HG02852 (cell line): ENCODE results near the gene SEC22A.

ENCODE experiments used
- ATAC-seq: cut with Tn5 transposase; IDR thresholded peaks from one replicate; pipeline ENCODE4 v1.9.1; 2021; ENCODE audit warnings: mild to moderate bottlenecking, moderate library complexity; ENCODE audit not compliant: unreplicated experiment

The SEC22A gene

DNA sequence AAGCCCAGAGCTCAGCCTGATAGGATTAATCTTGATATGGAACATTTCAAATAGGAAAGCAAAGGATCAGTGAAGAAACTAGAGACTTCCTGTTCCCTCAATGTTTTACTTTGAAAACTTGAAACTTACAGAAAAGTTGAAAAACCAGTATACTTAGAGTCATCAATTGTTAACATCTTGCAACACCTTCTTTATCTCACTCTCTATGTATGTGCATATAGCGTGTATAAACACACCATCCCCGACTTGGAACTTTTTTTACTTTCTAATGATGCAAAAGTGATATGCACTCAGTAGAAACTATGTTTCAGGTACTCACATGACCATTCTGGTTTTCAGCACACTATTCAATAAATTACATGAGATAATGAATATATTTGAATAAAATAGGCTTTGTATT, 60.5 kb downstream of the SEC22A start:
- no peak for ATAC-seq

DNA sequence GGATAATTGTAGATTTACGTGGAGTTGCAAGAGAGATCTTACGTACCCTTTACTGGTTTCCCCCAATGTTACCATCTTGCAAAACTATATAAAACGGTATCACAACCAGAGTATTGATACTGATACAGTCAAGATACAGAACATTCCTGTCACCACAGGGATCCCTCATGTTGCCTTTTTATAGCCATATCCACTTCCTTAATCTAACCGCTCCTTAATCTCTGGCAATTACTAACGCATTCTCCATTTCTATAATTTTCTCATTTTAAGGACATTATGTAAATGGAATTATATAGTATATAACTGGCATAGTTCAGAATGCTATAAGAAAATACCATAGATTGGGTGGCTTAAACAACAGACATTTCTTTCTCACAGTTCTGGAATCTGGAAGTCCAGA, 61.1 kb downstream of the SEC22A start:
- ATAC-seq = no peak

DNA sequence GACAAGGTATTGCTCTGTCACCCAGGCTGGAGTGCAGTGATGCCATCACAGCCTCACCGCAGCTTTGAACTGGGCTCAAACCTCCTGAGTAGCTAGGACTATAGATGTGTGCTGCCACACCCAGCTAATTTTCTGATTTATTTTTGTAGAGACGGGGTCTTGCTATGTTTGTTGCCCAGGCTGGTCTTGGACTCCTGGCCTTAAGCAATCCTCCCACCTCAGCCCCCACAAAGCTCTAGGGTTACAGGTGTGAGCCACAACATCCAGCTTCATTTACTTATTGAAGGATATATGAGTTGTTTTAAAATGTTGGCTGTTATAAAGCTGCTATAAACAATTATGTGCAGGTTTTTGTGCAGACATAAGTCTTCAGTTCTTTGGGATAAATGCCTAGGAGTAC, 62.2 kb downstream of the SEC22A start:
- no peak for ATAC-seq

DNA sequence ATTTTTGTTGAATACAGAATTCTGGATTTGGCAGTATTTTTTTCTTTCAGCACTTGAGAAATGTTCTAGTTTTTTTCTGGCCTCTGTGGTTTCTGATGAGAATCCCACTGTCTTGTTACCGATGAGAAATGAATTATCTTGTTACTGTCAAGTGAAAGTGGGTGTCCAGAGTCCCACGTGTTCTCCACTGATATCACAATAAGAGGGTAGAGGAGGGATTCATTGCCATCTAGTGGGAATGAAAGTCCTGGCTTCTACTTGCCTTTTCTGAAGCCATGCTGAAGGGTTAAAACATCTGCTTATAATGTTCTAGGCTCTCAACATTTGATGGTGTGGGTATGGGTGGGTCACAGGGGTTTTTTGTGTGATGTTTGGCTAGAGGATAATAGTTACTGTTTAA, 66.1 kb downstream of the SEC22A start:
- ATAC-seq = no peak

DNA sequence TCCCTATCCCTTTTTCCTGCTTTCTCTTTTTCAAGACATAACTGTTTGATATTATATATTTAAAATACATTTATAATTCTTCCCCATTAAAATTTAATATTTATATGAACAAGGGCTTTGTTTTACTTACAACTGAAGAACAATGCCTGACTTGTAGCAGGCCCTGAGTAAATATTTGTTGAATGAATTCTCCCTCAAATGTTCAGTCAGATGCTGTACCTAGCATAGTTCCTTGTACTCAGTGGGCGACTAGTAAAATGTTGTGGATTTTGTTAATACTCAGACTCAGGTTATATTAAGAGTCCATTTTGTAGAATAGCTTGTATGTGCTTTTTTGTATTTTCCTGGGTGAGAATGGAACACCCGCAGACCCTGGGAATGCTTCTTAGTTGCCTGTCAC, 69.1 kb downstream of the SEC22A start:
- no peak for ATAC-seq

DNA sequence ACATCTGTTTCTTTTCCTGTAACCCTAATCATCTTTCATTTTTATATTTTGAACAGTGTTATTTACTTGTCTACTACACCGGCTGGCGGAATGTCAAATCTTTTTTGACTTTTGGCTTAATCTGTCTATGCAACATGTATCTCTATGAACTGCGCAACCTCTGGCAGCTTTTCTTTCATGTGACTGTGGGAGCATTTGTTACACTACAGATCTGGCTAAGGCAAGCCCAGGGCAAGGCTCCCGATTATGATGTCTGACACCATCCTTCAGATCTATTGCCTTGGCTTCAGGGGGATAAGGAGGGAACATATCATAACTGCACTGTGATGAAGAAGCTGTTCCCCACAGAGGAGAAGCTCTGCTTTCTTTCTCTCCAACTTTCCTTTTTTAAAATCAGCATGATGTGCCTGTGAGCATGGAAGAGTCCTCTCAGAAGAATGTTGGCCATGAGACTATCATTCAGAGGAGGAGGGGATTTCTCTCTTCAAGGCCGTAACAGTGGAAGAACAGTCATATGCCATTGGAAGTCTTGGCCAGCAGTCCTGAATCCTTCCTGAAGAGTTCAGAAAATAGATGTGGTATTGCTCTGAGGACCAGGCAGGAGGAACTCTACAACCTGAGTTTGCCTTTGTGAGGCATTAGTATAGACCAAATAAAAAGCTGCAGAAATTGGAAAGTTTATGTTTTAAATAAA, 69.9 kb downstream of the SEC22A start:
- ATAC-seq = no peak

DNA sequence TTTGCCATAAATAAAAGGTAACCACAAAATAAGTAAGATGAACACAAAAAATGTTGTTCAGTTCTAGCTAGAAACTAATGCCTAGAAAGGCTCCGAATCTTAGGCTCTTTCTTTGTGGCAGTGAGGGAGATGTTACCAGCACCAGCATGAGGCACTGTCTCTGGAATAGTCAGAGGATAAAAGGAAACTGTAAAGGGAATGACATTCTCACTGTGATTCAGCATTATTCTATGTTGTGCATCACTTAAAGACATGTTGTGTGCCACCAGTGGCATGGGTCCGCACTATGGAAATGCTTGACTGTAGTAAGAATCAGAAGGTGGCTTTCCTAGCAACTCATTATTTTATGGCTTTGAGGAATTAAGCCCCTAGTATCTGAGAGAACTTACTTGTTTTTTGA, 70.8 kb downstream of the SEC22A start:
- no peak for ATAC-seq

DNA sequence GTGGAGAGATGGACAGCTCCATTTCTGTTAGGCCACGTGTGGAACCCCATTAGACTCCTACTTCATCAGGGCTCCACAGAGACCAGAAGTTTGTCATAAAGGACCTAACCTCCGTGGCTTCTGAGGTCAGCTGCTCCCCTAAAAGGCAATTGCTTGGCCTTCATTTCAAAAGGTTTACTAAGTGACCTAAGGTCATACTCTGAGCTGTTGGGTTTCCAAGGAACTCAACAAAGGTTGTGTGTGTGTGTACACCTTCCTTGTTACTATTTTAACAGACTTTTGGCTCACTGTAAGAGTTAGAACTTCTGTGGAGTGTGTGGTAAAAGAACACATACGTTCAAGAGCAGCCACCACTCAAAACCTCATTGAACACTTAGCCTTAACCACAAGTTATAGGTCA, 73.9 kb downstream of the SEC22A start:
- no peak for ATAC-seq

DNA sequence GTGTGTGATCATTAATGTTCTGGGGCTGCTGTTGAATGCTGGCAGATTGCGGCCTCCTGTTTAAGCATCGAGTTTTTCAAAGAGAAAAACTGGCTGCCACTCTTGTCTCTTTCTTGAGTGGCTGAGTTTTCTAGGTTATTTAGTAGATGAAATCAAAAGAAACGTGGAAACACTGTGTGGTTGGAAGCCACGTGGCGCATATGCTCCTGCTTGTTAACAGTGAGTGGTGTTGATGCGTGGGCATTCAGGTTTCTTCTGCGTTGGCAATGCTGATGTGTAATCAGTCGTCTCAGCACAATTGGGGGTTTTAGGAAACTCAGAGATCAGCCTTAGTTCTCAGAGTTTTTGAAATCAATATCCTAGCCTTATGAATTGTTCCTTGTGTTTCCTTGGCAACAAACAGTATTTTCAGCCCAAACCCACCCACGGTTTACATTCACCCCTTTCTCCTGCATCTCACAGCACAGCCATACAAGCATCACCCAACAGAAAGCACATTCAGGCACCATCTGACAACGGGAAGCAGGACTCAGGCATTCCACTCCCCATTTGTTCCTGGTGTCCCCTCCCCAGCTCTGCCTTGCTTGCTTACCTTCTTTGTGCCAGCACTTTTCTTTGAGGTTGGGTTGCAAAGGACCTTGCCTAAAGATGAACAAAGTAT, 74.7 kb downstream of the SEC22A start:
- no peak for ATAC-seq

DNA sequence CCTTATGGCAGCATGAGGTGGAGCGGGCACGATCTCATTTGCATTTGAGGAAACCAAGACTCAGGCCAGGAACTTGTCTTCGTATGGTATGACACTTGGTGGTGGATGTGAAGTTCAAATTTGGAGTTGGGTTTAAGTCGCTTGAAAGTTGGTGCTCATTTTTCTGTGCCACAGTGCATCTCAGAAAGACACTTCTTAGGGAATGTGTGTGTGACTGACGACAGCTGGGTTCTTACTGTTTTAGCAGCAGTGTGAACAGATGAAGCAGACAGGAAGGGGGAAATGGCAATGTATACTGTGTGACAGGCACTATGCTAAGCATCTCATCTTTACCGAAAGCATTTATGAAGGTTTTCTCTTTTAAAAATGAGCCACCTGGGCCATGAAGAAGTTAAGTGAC, 75.4 kb downstream of the SEC22A start:
- ATAC-seq = no peak

DNA sequence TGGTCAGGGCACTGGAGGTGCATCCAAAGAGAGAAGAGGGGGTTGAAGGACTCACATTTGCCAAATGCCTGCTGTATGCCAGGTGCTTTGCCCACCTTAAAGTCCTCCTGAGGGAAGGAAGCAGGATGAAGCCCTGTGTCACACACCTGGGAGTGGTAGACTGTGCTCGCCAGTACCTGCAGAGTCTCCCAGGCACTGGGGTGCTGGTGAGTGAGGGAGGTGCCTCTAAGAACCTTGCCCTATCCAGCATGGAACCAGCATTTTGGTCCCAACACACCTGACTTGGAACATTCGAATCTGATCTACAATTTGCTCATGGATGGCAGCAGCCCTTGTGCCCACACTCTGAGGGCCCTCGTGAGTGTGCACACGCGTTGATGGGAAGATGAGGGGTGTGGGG, 76.7 kb downstream of the SEC22A start:
- no peak for ATAC-seq

DNA sequence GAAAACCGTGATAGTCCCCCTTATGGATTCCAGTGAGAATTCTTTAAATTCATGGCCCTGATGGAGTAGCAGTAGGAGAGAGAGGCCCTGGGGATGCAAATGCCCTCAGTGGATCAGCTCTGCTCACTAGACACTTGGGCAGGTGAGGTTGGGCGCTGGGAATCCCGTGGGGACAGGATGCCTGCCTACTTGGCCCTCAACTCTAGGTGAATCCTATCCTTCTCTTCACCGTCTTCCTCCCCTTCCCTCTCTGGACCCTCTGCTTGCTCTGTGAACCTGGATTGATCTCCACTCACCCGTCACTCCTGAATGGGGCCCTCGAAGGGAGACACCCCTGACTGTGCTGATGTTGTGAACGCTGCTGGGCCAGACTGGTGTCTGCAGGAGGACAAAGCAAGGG, 77.4 kb downstream of the SEC22A start:
- no peak for ATAC-seq

DNA sequence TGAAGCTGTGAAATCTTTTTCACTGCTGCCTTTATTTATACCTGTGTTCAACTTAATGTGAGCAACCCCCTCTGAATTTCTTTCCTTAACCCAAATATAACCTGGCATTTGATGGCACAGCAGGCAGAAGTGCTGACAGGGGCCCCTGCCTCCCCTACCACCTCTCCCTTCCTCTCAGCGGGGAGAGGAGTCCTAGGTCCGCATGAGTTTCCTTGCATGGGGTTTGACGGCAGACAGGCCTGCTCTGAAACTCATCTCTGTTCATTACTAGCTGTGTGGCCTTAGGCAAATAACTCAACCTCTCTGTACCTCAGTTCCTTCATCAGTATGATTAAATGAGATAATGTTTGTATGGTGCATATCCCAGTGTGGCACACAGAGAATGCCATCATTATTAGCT, 79.7 kb downstream of the SEC22A start:
- no peak for ATAC-seq

DNA sequence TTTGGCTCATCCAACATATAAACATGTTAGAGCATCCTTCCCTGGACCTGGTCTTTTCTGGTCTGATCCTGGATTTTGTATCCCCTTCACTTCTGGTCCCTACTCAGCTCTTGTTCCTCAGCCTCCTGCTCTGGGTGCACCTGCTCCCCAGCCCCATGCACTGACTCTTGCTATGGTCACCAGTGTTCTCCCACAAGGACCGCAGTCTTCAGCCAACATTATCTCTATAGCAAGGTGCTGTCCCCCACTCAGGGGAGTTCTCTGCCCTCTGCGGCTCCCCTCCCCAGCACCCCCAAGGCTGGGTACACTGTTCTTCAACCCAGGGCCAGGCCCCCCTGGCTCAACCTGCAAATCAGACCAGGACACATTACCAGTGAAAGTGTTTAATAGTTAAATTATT, 80.2 kb downstream of the SEC22A start:
- no peak for ATAC-seq

DNA sequence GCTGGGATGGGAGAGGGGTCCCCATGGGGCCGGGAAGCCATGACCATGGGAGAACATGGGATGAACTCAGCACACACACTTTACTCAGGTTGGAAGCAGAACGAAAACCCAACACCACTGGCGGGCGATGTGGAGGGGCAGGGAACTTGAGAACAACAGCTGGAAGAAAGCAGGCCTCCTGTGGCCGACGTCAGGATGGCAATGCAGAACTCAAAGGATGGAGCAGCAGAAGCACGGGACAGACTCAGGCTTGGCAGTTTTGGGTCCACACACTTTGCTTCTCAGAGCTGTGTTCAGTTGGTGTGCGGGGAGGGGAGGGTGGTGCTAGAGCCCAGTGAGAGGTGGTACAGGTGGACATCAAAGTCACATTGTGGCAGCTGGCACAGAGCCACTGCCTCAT, 80.7 kb downstream of the SEC22A start:
- no peak for ATAC-seq

DNA sequence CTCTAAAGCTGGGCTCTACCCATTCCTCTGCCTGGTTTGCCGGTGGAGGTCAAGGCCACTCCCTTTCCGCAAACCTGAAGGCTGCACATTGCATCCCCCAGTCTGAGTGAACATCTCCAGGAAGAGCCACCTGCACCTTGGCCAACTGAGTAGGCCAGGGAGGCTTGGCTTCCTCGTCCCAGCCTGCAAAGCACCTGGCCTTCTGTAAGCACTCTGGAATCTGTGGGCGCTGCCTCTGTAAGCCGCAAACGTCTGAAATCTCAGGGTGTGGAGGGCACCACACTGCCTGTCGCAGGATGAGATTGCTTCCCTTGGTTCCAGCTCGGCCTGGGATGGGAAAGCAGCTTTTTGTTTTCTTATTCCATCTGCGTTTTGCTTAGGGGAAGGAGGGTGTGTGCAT, 81.3 kb downstream of the SEC22A start:
- no peak for ATAC-seq

DNA sequence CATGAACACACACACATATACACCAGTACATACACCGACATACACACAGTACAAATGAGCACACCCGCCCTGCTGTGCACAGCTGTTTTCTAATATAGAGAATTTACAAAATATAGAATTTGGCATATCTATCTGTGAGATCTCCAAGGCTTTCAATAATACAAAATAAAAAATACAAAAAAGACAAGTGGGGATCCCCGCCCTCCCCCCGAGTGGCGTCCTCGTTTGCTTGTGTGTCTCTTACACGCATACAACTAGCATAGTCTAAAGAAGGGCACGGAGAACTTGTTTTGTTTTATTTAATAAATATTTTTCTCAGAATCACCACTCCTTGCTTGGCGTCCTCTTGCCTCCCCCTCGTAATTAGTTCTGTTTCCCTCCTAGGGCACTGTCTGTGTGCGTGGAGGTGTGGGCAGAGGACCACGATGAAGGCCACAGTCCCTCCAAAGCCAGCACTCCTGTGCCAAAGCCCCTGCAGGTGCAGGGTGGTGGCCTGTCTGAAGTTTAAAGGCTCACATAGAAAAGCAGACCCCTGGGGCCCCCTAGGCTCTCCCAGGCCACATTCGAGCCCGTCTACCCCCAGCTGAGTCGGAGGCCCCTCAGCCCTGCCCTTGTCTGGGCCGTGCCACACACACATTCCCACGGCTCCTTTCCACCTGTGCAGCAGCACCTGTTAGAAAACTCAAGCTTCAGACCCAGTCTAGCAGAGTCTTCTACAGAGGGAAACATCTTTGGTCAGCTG, 82.1 kb downstream of the SEC22A start:
- no peak for ATAC-seq

DNA sequence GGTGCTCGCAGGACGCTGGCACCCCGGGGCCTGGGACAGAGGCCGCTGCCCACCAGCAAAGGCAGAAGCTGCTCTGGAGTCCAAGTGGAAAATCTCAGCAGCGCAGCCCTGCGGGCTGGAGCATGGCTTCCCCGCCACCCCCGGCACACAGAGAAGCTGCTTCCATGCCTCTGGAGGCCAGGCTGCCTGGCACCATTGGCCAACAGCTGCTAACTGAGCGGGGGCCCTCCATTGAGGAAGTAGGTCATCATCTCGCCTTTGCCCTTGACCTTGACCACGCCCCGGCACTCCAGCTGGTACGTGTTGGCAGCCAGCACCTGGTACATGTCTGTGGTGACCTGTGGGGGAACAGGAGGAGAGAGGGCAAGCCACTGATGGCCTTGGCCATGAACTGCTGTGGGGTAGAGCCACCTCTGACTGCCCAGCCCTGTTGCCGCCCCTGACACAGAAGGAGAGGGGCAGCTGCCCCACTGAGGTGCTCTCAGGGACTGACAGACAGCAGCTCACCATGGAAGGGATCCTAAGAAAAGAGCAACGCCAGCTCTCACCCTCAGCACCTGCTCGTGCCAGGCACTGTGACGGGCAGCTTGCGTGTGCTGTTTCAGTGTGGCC, 82.8 kb downstream of the SEC22A start:
- ATAC-seq = no peak

DNA sequence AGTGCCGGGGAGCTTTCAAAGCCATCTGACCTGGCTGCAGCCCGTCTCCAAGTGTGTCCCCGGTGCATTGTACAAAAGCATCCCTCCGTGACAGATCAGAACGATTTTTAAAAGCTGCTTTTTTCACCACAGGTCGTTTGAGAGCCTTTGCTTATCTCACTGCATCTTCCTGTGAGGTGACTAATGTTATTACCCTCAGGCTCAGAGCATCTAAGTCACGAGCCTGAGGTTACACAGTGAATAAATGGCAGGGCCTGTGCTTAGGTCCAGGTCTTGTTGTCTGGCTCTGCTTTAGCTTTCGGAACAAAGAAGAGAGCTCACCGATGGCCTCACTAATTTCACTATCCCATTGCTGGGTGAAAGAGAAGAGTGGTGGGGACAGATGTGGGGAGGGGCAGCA, 83.3 kb downstream of the SEC22A start:
- no peak for ATAC-seq

DNA sequence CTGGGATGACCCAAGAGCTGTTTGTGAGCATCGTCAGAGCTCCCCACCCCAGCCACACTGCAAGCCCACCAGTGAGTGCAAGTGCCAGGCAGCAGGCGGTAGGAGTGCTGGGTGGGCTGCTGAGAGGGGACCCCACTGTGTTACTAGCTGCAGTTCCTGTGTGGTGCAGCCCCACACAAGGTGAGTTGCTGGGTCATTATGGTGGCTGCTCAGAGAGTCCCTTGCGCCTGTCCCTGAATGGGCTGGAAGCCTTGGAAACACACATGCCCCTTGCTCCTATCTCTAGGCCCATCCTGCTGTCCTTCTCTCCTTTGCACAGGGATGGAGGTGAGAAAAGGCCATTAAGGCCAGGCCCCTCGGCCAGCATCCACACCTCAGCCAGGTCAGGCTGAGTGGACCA, 83.7 kb downstream of the SEC22A start:
- no peak for ATAC-seq

DNA sequence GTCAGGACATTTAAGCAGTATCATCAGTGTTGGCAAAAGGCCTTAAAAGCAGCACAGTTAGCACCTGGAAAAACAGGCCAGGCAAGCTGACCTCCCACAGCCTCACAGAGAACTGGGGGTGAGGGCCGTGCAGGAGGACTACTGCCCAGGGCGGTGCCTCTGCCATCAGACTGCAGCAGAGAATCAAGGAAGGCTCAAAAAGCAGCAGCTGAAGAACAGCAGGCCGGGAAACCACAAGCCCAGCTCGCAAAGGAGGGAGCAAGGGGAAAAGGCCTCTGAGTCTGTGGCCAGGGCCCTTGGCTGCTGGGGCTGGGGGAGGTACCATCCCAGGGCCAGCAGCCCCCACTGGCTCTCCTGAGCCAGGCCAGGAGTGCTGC, 84.2 kb downstream of the SEC22A start:
- no peak for ATAC-seq
